H1 (cell line): Measurements from ENCODE around the gene CTDSP1.

ENCODE experiments used
- POLR2A ChIP-seq, 2 experiments: IDR thresholded peaks; 1 replicate in 1 of 2; 2 replicates in 1 of 2; pipeline ENCODE4 v1.6.1; 2011; ENCODE audit warnings: low read depth in 2 of 2, low read length in 2 of 2, mild to moderate bottlenecking in 2 of 2; ENCODE audit errors: control extremely low read depth in 1 of 2
- POLR2AphosphoS5 ChIP-seq: IDR thresholded peaks from 2 replicates; pipeline ENCODE4 v1.6.1; 2011; ENCODE audit warnings: low read depth, low read length

DNA sequence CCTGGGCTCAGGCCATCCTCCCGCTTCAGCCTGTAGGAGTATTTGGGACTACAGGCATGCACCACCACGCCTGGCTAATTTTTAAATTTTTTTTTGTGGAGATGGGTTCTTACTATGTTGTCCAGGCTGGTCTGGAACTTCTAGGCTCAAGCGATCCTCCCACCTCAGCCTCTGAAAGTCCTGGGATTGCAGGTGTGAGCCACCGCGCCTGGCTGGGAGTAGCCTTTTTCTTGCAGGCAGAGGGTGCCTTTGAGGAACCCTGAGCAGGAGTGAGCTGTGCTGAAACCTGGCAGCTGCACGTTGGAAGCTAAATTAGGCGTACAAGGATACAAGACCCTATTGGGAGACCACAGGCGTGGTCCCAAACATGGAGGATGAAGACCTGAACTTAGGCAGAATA, 8.0 kb downstream of the CTDSP1 start:
- TF ChIP-seq POLR2AphosphoS5 (no peak), POLR2A (IDR thresholded peaks at IDR 0.05; ENCODE audit: control extremely low read depth in 1 of 2, low read depth in 2 of 2, low read length in 2 of 2) (no peak)
